ENCODE measurements around the gene AURKA.
"Not testable (repeated sequence)": the region's sequence is repeated elsewhere in the genome, so short reads cannot be mapped to it uniquely, and the experiment has no call there.

AURKA gene

GRCh38 chr20:56391596-56392131, 351 bp downstream of the AURKA start:
- DNase-seq (ENCODE audit: low read depth in 2 of 3, low spot score in 2 of 3), result no peak

DNA sequence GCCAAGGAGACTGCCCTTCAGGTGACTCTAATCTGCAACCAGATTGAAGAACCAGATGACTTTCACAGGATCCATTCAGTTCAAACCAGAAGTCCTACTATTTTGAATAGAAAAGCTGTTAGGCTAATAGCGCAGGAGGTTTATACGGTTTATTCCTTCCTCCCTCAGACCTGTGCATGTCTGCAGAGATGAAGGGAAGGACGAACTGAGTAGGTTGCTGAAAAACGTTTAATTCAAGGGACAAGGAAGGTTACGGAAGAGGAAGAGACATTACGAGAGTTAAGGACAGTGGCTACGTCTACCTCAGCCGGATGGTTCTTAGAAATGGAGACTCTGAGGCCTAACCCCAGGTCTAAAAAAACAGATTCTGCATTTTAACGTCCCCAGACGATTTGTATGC, 978 bp downstream of the AURKA start:
- no peak for DNase-seq (ENCODE audit: low read depth in 2 of 3, low spot score in 2 of 3)

GRCh38 chr20:56390396-56390795, 1.6 kb downstream of the AURKA start:
- DNase-seq (ENCODE audit: low read depth in 2 of 3, low spot score in 2 of 3), result not testable (repeated sequence)

DNA sequence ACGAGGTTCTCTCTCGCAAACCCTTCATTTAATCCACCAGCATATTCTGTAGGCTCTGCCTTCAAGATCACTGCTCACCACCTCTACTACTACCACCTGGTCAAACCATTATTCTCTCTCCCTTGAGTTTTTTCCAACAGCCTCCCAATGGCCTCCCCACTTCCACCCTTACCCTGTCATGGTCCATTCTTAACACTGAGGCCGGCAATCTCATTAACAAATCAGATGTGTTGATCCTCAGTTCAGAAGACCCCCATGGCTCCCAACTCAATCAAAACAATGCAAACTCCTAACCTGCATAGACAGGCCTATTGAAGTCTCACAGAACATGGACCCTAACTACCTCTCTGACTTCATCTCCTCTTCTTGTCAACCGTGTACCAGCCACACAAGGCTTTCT, 2.2 kb downstream of the AURKA start:
- no peak for DNase-seq (ENCODE audit: low read depth in 2 of 3, low spot score in 2 of 3)

DNA sequence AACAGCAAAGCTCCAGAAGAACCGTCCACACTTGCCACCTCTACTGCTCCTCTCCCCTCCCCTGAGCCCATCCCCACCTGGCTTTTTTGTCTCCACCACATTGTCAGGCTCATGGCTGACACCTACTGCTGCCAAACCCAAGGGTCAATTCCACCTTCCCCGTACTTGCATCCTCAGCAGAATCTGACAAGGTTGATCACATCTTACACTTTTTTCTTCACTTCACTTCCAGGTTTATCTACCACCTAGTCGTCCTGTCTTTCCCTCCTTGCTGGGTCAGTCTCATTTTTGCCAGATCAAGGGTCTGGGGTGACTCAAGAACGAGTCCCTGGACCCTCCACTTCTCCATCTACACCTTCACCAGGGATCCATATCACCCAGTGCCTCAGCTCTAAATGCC, 3.1 kb downstream of the AURKA start:
- DNase-seq (ENCODE audit: low read depth in 2 of 3, low spot score in 2 of 3), result no peak

GRCh38 chr20:56386219-56386618, 5.8 kb downstream of the AURKA start:
- DNase-seq (ENCODE audit: low read depth in 2 of 3, low spot score in 2 of 3), result no peak

GRCh38 chr20:56385130-56385529, 6.9 kb downstream of the AURKA start:
- no peak for DNase-seq (ENCODE audit: low read depth in 2 of 3, low spot score in 2 of 3)

- DNase-seq (ENCODE audit: low read depth in 2 of 3, low spot score in 2 of 3), result no peak
Measured at GRCh38 chr20:56383334-56383733, 8.7 kb downstream of the AURKA start.

DNA sequence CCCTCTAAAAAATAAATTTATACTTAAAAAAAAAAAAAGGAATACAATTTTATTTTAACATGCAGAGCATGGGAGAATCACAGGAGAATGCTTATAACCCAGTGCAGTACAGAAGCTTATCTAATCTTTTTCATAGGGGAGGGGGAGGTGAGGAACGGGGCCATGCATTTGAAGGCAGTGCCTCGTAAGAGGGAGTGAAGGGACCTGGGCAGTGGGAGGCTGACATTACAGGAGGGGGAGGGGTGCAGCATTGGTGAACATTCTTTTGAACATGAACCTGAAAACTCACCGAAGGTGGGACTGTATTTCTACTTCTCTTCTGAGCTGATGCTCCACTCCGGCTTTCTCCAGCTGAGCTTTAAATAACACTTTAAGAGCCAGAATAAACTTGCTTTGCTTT, 9.3 kb downstream of the AURKA start:
- no peak for DNase-seq (ENCODE audit: low read depth in 2 of 3, low spot score in 2 of 3)

DNA sequence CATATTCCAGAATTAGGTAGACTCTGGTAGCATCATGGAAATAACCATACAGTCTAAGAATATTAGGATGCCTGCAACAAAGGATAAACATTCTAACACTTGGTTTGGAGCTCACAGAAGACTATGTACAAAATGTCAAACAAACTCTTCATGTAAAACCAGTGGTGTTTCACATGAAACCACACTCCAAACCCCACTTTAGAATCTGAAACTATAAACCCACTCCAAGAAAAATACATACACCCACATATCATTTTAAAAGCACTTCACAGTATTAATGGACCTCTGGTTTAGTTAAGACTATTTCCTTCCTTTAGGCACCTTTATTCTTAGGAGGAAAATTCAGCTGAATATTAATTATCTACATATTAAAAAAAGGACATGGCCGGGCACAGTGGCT, 10.5 kb downstream of the AURKA start:
- no peak for DNase-seq (ENCODE audit: low read depth in 2 of 3, low spot score in 2 of 3)

DNA sequence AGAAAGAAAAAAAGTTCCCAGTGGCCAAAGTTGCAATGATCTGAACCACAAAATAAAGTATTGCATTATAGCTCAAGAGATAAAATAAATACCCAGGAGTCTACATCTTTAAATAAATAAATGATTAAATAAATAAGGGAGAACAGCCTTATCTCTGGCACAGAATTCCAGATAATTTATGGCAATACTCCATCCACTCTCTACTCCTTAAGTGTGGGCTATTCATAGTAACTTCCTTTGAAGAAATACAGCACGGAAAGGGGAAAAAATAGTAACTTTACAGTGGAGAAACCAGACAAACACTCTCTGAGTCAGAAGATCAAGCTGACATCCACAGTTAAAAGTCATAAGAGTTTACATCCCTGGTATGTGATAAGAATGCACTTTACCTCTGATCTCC, 11.6 kb downstream of the AURKA start:
- no peak for DNase-seq (ENCODE audit: low read depth in 2 of 3, low spot score in 2 of 3)

DNA sequence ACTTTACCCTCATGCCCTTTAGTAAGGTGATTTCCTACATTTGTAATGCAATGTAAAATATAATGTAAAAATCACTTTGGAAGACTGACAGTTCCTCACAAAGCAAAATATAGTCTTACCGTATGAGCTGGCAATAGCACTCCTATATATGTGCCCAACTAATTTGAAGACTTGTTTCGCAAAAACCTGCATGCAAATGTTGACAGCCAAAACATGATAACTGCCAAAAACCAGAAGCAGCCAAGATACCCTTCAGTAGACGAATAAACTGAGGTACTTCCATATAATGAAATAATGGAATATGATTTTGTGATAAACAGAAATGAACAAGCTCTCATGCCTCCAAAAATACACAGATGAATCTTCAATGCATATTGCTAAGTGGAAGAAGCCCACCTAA, 13.6 kb downstream of the AURKA start:
- no peak for DNase-seq (ENCODE audit: low read depth in 2 of 3, low spot score in 2 of 3)

DNA sequence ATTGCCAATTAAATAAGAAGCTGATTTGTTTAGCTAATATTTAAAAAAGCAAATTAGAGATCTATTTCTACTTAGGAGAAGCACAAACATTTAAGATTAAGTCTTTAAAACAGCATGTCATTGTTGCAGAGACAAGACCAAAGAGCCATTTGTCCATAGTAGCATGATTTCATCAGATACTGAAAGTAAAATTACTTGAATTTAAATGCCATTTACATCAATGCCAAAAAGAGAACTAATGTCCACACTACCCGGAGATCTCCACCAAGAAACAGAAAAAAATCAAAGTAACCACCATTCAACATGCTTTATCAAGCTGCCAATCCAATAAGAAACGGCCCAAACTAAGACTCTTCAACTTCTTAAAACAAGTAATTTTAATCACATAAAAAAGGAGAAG, 15.7 kb downstream of the AURKA start:
- no peak for DNase-seq (ENCODE audit: low read depth in 2 of 3, low spot score in 2 of 3)

GRCh38 chr20:56373942-56374341, 18.1 kb downstream of the AURKA start:
- no peak for DNase-seq (ENCODE audit: low read depth in 2 of 3, low spot score in 2 of 3)

DNA sequence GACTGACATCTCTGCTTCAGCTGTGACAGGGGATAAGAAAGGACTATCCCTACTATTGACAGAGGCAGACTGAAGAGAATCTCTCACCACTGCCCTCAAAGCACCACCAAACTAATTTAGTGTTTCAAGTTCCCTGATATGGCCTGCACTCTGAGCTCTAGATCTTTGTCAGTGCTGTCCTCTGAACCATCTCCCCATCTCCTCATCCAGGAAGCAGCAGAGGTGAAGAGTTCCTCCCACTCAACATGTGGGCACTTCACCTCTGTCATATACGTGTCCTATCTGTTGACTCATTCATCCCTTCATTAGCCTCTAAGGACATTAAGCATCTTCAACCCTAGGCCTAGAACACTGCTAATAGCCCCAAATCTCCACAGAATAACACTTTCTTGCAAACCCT, 19.2 kb downstream of the AURKA start:
- DNase-seq (ENCODE audit: low read depth in 2 of 3, low spot score in 2 of 3), result no peak

DNA sequence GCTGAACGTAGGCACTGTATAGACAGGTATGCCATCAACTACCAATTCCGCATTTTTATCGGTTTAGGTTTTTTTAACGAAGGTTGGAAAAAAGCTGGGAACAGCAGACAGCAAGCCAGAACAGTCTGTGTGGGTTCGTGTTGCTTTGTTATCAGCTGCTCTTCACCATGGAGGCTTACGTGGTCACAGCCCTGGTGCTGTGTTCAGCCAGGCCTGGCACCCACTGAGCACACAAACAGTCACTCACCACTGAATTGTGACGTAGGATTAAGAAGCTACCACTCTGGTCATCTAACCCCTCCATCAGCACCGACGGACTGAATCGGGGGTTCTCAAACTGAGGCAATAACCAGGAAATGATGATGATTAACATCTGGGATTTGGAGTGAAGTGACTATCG, 20.0 kb downstream of the AURKA start:
- DNase-seq (ENCODE audit: low read depth in 2 of 3, low spot score in 2 of 3), result no peak

GRCh38 chr20:56369179-56369578, 22.8 kb downstream of the AURKA start:
- no peak for DNase-seq (ENCODE audit: low read depth in 2 of 3, low spot score in 2 of 3)

DNA sequence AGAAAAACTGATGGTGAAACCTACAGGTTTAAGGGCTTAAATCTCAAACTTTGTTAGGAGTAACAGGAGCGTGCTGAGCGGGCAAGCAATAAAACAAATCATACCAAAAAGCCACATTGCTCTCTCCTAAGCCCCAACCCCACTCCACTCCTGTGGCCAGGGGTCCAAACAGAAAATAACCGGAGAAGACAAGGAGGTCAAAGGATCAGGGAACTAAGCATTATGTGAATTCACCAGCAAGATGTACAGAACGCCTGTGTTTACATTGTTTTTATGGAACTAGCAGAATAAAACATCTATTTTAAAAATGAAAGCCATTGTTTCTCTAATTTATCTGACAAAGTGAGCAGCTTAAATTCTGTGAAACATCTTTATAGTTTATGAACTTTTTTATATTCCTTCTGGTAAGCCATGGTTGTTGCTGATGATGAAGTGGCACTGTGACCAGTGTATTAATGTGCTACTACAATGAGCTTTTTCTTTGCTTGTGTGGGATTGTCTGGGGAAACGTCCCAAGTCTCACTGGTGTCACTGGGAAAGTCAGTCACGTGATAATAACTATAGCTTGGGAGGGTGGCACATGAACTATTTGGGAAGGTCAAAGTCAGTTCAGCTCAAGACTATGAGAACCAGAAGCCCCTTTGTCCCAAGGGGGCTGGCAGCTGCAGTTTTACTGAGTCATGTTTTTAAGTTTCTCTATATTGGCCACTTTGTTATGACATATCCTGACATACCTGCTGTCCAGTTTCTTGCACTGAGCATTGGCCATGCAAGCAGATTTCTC, 23.5 kb downstream of the AURKA start:
- DNase-seq (ENCODE audit: low read depth in 2 of 3, low spot score in 2 of 3), result no peak

DNA sequence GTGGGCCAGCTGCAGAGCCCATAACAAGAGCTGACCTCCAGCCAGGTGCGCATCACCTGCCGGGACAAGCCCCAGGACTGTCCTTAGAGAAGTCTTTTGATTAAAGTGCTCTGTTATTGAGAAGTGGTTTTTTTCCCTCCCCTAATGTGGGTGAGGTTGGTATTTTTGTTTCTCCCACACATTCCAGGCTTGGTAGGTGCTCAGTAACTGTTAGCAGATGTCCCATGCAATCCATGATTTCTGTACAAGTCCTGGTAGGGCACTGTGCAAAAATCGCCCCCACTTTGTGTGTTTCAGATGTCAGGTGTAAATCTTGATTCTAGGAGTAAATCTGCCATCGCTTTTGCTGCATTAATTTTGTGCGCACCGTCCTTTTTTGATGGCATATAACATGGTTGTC, 28.5 kb downstream of the AURKA start:
- no peak for DNase-seq (ENCODE audit: low read depth in 2 of 3, low spot score in 2 of 3)

DNA sequence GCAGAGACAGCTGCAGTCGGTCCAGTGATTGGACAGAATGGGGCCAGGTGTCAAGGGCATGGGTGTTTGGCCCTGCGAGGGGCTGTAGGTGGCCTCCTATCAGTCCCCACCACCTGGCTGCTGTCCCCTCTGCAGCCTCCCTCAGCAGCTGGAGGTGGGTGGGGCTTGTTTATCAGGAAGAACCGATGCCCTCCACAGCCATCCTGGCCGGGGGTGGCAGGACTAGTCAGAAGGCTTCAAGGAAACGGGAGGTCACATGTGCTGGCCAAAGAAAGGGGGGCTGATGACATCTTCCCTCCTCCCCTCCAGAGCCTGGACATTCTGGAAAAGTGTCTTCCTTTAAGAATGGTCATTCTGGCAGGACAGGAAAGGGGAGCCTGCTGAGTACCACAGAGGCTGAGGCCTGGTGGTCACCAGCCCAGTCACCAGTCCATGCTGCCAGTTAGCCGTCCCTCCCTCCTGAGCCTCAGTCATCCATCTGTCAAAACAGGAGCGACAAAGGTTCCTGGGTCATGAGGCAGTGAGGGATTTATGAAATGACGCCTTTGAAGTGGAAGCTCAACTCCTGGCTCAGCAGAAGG, 29.1 kb downstream of the AURKA start:
- no peak for DNase-seq (ENCODE audit: low read depth in 2 of 3, low spot score in 2 of 3)

- DNase-seq (ENCODE audit: low read depth in 2 of 3, low spot score in 2 of 3), result no peak
Measured at GRCh38 chr20:56361900-56362299, 30.1 kb downstream of the AURKA start.

GRCh38 chr20:56360908-56361205, 31.2 kb downstream of the AURKA start:
- DNase-seq (ENCODE audit: low read depth in 2 of 3, low spot score in 2 of 3), result no peak

Measured in activated CD8-positive, alpha-beta memory T cell treated with anti-CD3 and anti-CD28 coated beads for 48 hours (primary cell).